ENCODE measurements around the gene OMP.
"Not testable (repeated sequence)": the region's sequence is repeated elsewhere in the genome, so short reads cannot be mapped to it uniquely, and the experiment has no call there.

Gene OMP

GRCh38 chr11:77088236-77089003 is 14.2 kb upstream of the OMP start:
- no peak for DNase-seq

- DNase-seq = no peak
Measured at GRCh38 chr11:77089004-77089545, 13.6 kb upstream of the OMP start.

- DNase-seq = no peak
Measured at GRCh38 chr11:77090046-77090372, 12.6 kb upstream of the OMP start.

GRCh38 chr11:77090373-77091111 is 12.1 kb upstream of the OMP start:
- no peak for DNase-seq

GRCh38 chr11:77091146-77091940 is 11.3 kb upstream of the OMP start:
- DNase-seq = no peak

GRCh38 chr11:77092382-77092781 is 10.3 kb upstream of the OMP start:
- DNase-seq = no peak

- no peak for DNase-seq
Measured at GRCh38 chr11:77093056-77093891, 9.4 kb upstream of the OMP start.

- peak; percentile 36 for DNase-seq
Measured at GRCh38 chr11:77093987-77094840, 8.4 kb upstream of the OMP start.

GRCh38 chr11:77094841-77095365 is 7.7 kb upstream of the OMP start:
- no peak for DNase-seq

GRCh38 chr11:77095551-77096490 is 6.8 kb upstream of the OMP start:
- peak; percentile 18 for DNase-seq

GRCh38 chr11:77096591-77097019 is 6.0 kb upstream of the OMP start:
- DNase-seq = no peak

- not testable (repeated sequence) for DNase-seq
Measured at GRCh38 chr11:77097180-77097579, 5.5 kb upstream of the OMP start.

- no peak for DNase-seq
Measured at GRCh38 chr11:77100166-77101042, 2.2 kb upstream of the OMP start.

- no peak for DNase-seq
Measured at GRCh38 chr11:77101043-77101537, 1.6 kb upstream of the OMP start.

- no peak for DNase-seq
Measured at GRCh38 chr11:77103319-77103718, 679 bp downstream of the OMP start.

GRCh38 chr11:77104727-77105126 is 2.1 kb downstream of the OMP start:
- no peak for DNase-seq

- no peak for DNase-seq
Measured at GRCh38 chr11:77106321-77106720, 3.7 kb downstream of the OMP start.

GRCh38 chr11:77106759-77107158 is 4.1 kb downstream of the OMP start:
- no peak for DNase-seq

GRCh38 chr11:77107950-77108349 is 5.3 kb downstream of the OMP start:
- DNase-seq = no peak

All from DMS 273 treated with DMSO at 0.1 percent for 48 hours (cell line).